Mammary epithelial cell (primary cell): ENCODE results near the gene DNLZ.

Source experiments
- EZH2 ChIP-seq: IDR thresholded peaks from 2 replicates; pipeline ENCODE4 v1.6.1; 2012; ENCODE audit warnings: low read length, inconsistent platforms, borderline replicate concordance
- TF ChIP-seq, protein P1 (sequence below), 2 donors: IDR thresholded peaks in 1 of 2; conservative IDR thresholded peaks in 1 of 2; 2 replicates each; pipeline ENCODE4 v1.5.1; 2011 to 2012; ENCODE audit warnings: inconsistent platforms in 2 of 2, low read length in 2 of 2, mild to moderate bottlenecking in 2 of 2, control low read depth in 1 of 2, low read depth in 1 of 2; ENCODE audit not compliant: insufficient read depth in 1 of 2; ENCODE audit errors: extremely low read depth in 1 of 2

- TF ChIP-seq, protein P1, sequence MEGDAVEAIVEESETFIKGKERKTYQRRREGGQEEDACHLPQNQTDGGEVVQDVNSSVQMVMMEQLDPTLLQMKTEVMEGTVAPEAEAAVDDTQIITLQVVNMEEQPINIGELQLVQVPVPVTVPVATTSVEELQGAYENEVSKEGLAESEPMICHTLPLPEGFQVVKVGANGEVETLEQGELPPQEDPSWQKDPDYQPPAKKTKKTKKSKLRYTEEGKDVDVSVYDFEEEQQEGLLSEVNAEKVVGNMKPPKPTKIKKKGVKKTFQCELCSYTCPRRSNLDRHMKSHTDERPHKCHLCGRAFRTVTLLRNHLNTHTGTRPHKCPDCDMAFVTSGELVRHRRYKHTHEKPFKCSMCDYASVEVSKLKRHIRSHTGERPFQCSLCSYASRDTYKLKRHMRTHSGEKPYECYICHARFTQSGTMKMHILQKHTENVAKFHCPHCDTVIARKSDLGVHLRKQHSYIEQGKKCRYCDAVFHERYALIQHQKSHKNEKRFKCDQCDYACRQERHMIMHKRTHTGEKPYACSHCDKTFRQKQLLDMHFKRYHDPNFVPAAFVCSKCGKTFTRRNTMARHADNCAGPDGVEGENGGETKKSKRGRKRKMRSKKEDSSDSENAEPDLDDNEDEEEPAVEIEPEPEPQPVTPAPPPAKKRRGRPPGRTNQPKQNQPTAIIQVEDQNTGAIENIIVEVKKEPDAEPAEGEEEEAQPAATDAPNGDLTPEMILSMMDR (conservative IDR thresholded peaks at IDR 0.05 in 1 of 2, IDR thresholded peaks at IDR 0.05 in 1 of 2; ENCODE audit: extremely low read depth in 1 of 2, insufficient read depth in 1 of 2, low read depth in 1 of 2, low read length in 2 of 2): no peak
- TF ChIP-seq EZH2: no peak
These were observed 10.0 kb upstream of the DNLZ start, which contains the start of gene CARD9 for GRCh38 chr9:136373300-136374182.
